Mesothelial cell of epicardium (in vitro differentiated cells): Measurements from ENCODE around the gene MOK. TPM values are rescaled to one million over a fixed set of nuclear protein-coding genes. Genes with fewer than 3 reads are reported as not detected.

Experiments
- DNase-seq, 2 experiments: peaks; one replicate each; pipeline ENCODE4 v3.0.0; 2021; ENCODE audit warnings: low spot score in 2 of 2; ENCODE audit not compliant: unreplicated experiment in 2 of 2
- H3K27ac Mint-ChIP-seq: 2 replicates; pipeline ENCODE4 v1.8.0; 2021; ENCODE audit warnings: mixed read lengths
- H3K27me3 Mint-ChIP-seq: 2 replicates; pipeline ENCODE4 v1.8.0; 2021; ENCODE audit warnings: low read depth, mixed read lengths
- H3K36me3 Mint-ChIP-seq: 2 replicates; pipeline ENCODE4 v1.8.0; 2021; ENCODE audit warnings: mixed read lengths
- H3K4me1 Mint-ChIP-seq: 2 replicates; pipeline ENCODE4 v1.8.0; 2021; ENCODE audit warnings: mixed read lengths
- H3K4me3 Mint-ChIP-seq: 2 replicates; pipeline ENCODE4 v1.8.0; 2021; ENCODE audit warnings: mild to moderate bottlenecking, moderate library complexity, mixed read lengths
- H3K9me3 Mint-ChIP-seq: 2 replicates; pipeline ENCODE4 v1.8.0; 2021; ENCODE audit warnings: mixed read lengths
- CTCF ChIP-seq: fragments of 200-600 bp; sonication (generic); IDR thresholded peaks from one replicate; pipeline ENCODE4 v1.5.0; 2021; ENCODE audit warnings: antibody characterized with exemption; ENCODE audit not compliant: unreplicated experiment
- total RNA-seq: library from RNA; stranded (reverse); gene quantifications from 3 replicates; pipeline ENCODE4 v1.2.1, GENCODE V29; 2021

Gene MOK
- total RNA-seq, 1 donor from 2014 or later, result 34.9 TPM

DNA sequence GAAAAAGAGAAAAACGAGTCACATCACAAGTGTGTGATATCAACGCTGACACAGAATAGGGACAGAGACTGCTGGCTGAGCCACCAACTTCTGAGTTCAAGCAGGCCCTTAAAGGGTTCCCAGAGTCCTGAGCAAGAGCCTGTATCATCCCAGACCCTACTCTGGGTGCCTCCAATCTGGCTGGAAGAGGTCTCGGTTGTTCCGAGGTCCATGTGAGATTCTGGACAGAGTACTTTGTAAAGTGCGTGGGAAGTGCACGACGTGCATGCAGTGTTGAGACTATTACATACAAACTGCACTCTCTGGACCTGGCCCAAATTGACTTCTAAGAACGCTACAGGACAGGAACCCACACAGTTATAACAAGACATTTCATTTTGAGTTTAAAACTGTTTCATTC lies 40.6 kb downstream of the MOK start:
- Mint-ChIP-seq H3K4me3 (no peak overlapping the region), H3K4me1 (peaks cover 20% of the 10 kb centered on the region), H3K27me3 (no peaks in the 10 kb centered on the region), H3K36me3 (no peaks in the 10 kb centered on the region), H3K27ac (peak overlapping the region; percentile 77), H3K9me3 (no peaks in the 10 kb centered on the region)
- no peak for TF ChIP-seq CTCF
- no peak for DNase-seq

DNA sequence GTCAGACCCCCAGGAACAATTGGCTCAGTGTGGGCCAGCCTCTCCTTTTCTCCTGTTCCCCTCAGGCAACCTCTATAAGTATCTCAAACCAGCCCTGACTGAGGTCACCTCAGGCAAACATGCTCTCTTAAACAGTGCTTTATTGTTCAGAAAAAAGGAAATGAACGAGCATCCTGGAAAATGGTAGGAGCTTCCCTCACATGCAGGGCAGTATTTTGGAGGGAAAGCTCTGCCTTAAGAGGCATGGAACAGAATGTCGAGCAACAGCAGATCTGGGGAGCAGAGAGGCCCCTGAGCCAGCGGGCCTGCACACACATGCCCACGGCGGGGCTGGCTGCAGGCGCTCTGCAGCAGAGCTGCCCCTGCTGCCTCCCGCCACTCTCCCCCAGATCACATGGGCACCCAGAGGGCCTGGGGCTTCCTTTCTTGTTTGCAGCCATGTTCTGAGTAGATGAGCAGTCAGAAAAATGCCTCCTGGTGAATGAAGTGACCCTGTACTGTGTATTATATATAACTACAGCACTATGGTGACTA lies 42.0 kb downstream of the MOK start:
- Mint-ChIP-seq H3K4me3 (no peak overlapping the region), H3K27ac (peak overlapping the region; percentile 81), H3K36me3 (no peaks in the 10 kb centered on the region), H3K9me3 (no peaks in the 10 kb centered on the region), H3K4me1 (peaks cover 20% of the 10 kb centered on the region), H3K27me3 (no peaks in the 10 kb centered on the region)
- peak in 1 of 2 experiments; percentile 45 for DNase-seq
- no peak for TF ChIP-seq CTCF

- H3K4me1 Mint-ChIP-seq, result peaks cover 14% of the 10 kb centered on the region
- no peaks in the 10 kb centered on the region for H3K27me3 Mint-ChIP-seq
- H3K4me3 Mint-ChIP-seq, result no peak overlapping the region
- H3K9me3 Mint-ChIP-seq, result no peaks in the 10 kb centered on the region
- TF ChIP-seq CTCF, result no peak
- H3K27ac Mint-ChIP-seq, result no peak overlapping the region
- DNase-seq, result no peak
- H3K36me3 Mint-ChIP-seq, result peaks cover 4% of the 10 kb centered on the region
Measured at GRCh38 chr14:102258136-102258535, 46.8 kb downstream of the MOK start.

GRCh38 chr14:102256716-102257115 lies 48.2 kb downstream of the MOK start:
- no peak for DNase-seq
- no peaks in the 10 kb centered on the region for H3K9me3 Mint-ChIP-seq
- H3K36me3 Mint-ChIP-seq, result peaks cover 4% of the 10 kb centered on the region
- no peak overlapping the region for H3K4me3 Mint-ChIP-seq
- no peak overlapping the region for H3K27ac Mint-ChIP-seq
- peaks cover 7% of the 10 kb centered on the region for H3K4me1 Mint-ChIP-seq
- TF ChIP-seq CTCF, result no peak
- H3K27me3 Mint-ChIP-seq, result no peaks in the 10 kb centered on the region

- Mint-ChIP-seq H3K36me3 (peaks cover 4% of the 10 kb centered on the region), H3K27ac (peak overlapping the region; percentile 43), H3K4me1 (peaks cover 7% of the 10 kb centered on the region), H3K4me3 (no peak overlapping the region), H3K9me3 (no peaks in the 10 kb centered on the region), H3K27me3 (no peaks in the 10 kb centered on the region)
- no peak for TF ChIP-seq CTCF
- DNase-seq, result no peak
Measured at GRCh38 chr14:102255401-102256190, 49.4 kb downstream of the MOK start.
